H9 (cell line): ENCODE measurements around the gene PPT1. TPM values are rescaled to one million over a fixed set of nuclear protein-coding genes. Genes with fewer than 3 reads are reported as not detected.

Experiments
- DNase-seq: peaks from one replicate; pipeline ENCODE4 v3.0.0-alpha.2; 2017
- H2AFZ ChIP-seq: one replicate; pipeline ENCODE4 v1.6.1; 2013; ENCODE audit warnings: mild to moderate bottlenecking, low read length, control low read depth, moderate library complexity
- H2AK5ac ChIP-seq: 2 replicates; pipeline ENCODE4 v1.6.1; 2013; ENCODE audit warnings: low read length, control low read depth, mixed read lengths; ENCODE audit not compliant: insufficient read length
- H2BK120ac ChIP-seq: one replicate; pipeline ENCODE4 v1.6.1; 2013; ENCODE audit warnings: low read depth, mild to moderate bottlenecking, low read length, control low read depth, inconsistent platforms; ENCODE audit not compliant: poor library complexity, severe bottlenecking
- H2BK12ac ChIP-seq: 2 replicates; pipeline ENCODE4 v1.6.1; 2013; ENCODE audit warnings: low read length, control low read depth, mixed read lengths, low read depth; ENCODE audit not compliant: insufficient read length
- H2BK15ac ChIP-seq: 2 replicates; pipeline ENCODE4 v1.6.1; 2013; ENCODE audit warnings: low read depth, low read length, control low read depth
- H2BK20ac ChIP-seq: one replicate; pipeline ENCODE4 v1.6.1; 2013; ENCODE audit warnings: low read depth, mild to moderate bottlenecking, low read length, control low read depth, inconsistent platforms; ENCODE audit not compliant: poor library complexity, severe bottlenecking
- H2BK5ac ChIP-seq: 2 replicates; pipeline ENCODE4 v1.6.1; 2013; ENCODE audit warnings: low read length, control low read depth, mixed read lengths; ENCODE audit not compliant: insufficient read length
- H3K14ac ChIP-seq: 2 replicates; pipeline ENCODE4 v1.6.1; 2013; ENCODE audit warnings: low read length, control low read depth; ENCODE audit not compliant: insufficient read depth
- H3K18ac ChIP-seq: 2 replicates; pipeline ENCODE4 v1.6.1; 2013; ENCODE audit warnings: low read depth, mild to moderate bottlenecking, mixed read lengths, low read length, control low read depth; ENCODE audit not compliant: insufficient read length
- H3K23ac ChIP-seq: 2 replicates; pipeline ENCODE4 v1.6.1; 2013; ENCODE audit warnings: low read length, control low read depth, mixed read lengths, low read depth; ENCODE audit not compliant: insufficient read length
- H3K23me2 ChIP-seq: 2 replicates; pipeline ENCODE4 v1.6.1; 2013; ENCODE audit warnings: low read depth, mild to moderate bottlenecking, mixed read lengths, low read length, control low read depth; ENCODE audit not compliant: insufficient read length, poor library complexity, severe bottlenecking
- H3K27ac ChIP-seq: 2 replicates; pipeline ENCODE4 v1.5.1; 2013; ENCODE audit warnings: low read length, control low read depth, mixed read lengths, low read depth; ENCODE audit not compliant: insufficient read length
- H3K27me3 ChIP-seq: 2 replicates; pipeline ENCODE4 v1.6.1; 2013; ENCODE audit warnings: low read length, control low read depth, inconsistent platforms; ENCODE audit not compliant: insufficient read depth
- H3K4ac ChIP-seq: 2 replicates; pipeline ENCODE4 v1.6.1; 2013; ENCODE audit warnings: low read depth, mild to moderate bottlenecking, control low read depth, inconsistent platforms, low read length, moderate library complexity
- H3K4me1 ChIP-seq: 2 replicates; pipeline ENCODE4 v1.6.1; 2013; ENCODE audit warnings: low read length, control low read depth, inconsistent platforms; ENCODE audit not compliant: insufficient read depth
- H3K4me2 ChIP-seq: 2 replicates; pipeline ENCODE4 v1.6.1; 2013; ENCODE audit warnings: low read length, control low read depth, mixed read lengths; ENCODE audit not compliant: insufficient read length, insufficient read depth
- H3K56ac ChIP-seq: 2 replicates; pipeline ENCODE4 v1.6.1; 2013; ENCODE audit warnings: low read depth, mild to moderate bottlenecking, mixed read lengths, low read length, control low read depth; ENCODE audit not compliant: insufficient read length
- H3K79me1 ChIP-seq: 2 replicates; pipeline ENCODE4 v1.6.1; 2013; ENCODE audit warnings: low read depth, mild to moderate bottlenecking, moderate library complexity, low read length, control low read depth, inconsistent platforms; ENCODE audit not compliant: insufficient read depth, poor library complexity, severe bottlenecking
- H3K79me2 ChIP-seq: 2 replicates; pipeline ENCODE4 v1.6.1; 2013; ENCODE audit warnings: low read length, control low read depth, inconsistent platforms; ENCODE audit not compliant: insufficient read depth
- H3K9ac ChIP-seq: 2 replicates; pipeline ENCODE4 v1.6.1; 2013; ENCODE audit warnings: low read length, control low read depth, mixed read lengths; ENCODE audit not compliant: insufficient read length; ENCODE audit errors: extremely low read depth
- H3K9me3 ChIP-seq: one replicate; pipeline ENCODE4 v1.6.1; 2013; ENCODE audit warnings: low read depth, low read length, inconsistent platforms; ENCODE audit not compliant: control insufficient read depth
- H3T11ph ChIP-seq: one replicate; pipeline ENCODE4 v1.6.1; 2013; ENCODE audit warnings: mild to moderate bottlenecking, low read length, control low read depth, inconsistent platforms
- H4K20me1 ChIP-seq: one replicate; pipeline ENCODE4 v1.6.1; 2013; ENCODE audit not compliant: control insufficient read depth, insufficient read length, insufficient read depth
- H4K5ac ChIP-seq: 2 replicates; pipeline ENCODE4 v1.6.1; 2013; ENCODE audit warnings: low read depth, mild to moderate bottlenecking, mixed read lengths, low read length, control low read depth; ENCODE audit not compliant: insufficient read length
- H4K8ac ChIP-seq: replicated peaks from 2 replicates; pipeline ENCODE4 v1.6.1; 2013; ENCODE audit warnings: low read length, control low read depth, mixed read lengths, low read depth; ENCODE audit not compliant: insufficient read length
- H4K91ac ChIP-seq: 2 replicates; pipeline ENCODE4 v1.6.1; 2013; ENCODE audit warnings: low read depth, mild to moderate bottlenecking, moderate library complexity, mixed read lengths, low read length, control low read depth; ENCODE audit not compliant: insufficient read length
- H3K27ac Mint-ChIP-seq, 3 experiments: 2 replicates in 2 of 3; 3 replicates in 1 of 3; pipeline ENCODE4 v1.8.0; 2020 to 2021; ENCODE audit warnings: mixed read lengths in 3 of 3, mild to moderate bottlenecking in 1 of 3, moderate library complexity in 1 of 3
- H3K27me3 Mint-ChIP-seq: 2 replicates; pipeline ENCODE4 v1.8.0; 2021; ENCODE audit warnings: low read depth, mild to moderate bottlenecking, moderate library complexity, mixed read lengths
- H3K36me3 Mint-ChIP-seq, 3 experiments: 2 replicates in 2 of 3; 3 replicates in 1 of 3; pipeline ENCODE4 v1.8.0; 2020 to 2021; ENCODE audit warnings: low read depth in 3 of 3, mixed read lengths in 3 of 3; ENCODE audit not compliant: insufficient read depth in 1 of 3
- H3K4me1 Mint-ChIP-seq, 2 experiments: 2 replicates each; pipeline ENCODE4 v1.8.0; 2020; ENCODE audit warnings: mixed read lengths in 2 of 2
- H3K4me3 Mint-ChIP-seq, 2 experiments: 2 replicates in 1 of 2; 3 replicates in 1 of 2; pipeline ENCODE4 v1.8.0; 2020 to 2021; ENCODE audit warnings: mild to moderate bottlenecking in 2 of 2, mixed read lengths in 2 of 2, moderate library complexity in 1 of 2
- H3K9me3 Mint-ChIP-seq, 2 experiments: 2 replicates in 1 of 2; 3 replicates in 1 of 2; pipeline ENCODE4 v1.8.0; 2020; ENCODE audit warnings: mild to moderate bottlenecking in 2 of 2, mixed read lengths in 2 of 2, moderate library complexity in 1 of 2
- CTCF ChIP-seq: fragments of 200-600 bp; sonication (generic); conservative IDR thresholded peaks from 3 replicates; pipeline ENCODE4 v1.8.0; 2021; ENCODE audit warnings: antibody characterized with exemption, mild to moderate bottlenecking
- WGBS: extraction: QIAGEN DNeasy Blood & Tissue Kit; methylation state at CpG from one replicate; pipeline ENCODE4 v1.1.7; 2013; ENCODE audit warnings: missing lambda C conversion rate, low lambda C conversion rate, mixed read lengths; ENCODE audit not compliant: insufficient read length; ENCODE audit errors: extremely low coverage; 5-methylcytosine and 5-hydroxymethylcytosine counted together
- total RNA-seq: library from RNA; stranded (reverse); gene quantifications from 2 replicates; pipeline ENCODE4 v1.2.1, GENCODE V29; 2021

Gene PPT1
- total RNA-seq, 1 experiment from 2014 or later, result 109 TPM

GRCh38 chr1:40058453-40059337, 38.4 kb downstream of the PPT1 start:
- H3K27ac Mint-ChIP-seq, result peak overlapping the region; percentile 17 to 38 (median 20); a peak in 6 of 7 replicates
- Histone ChIP-seq H3K4me2 (no peak overlapping the region), H4K20me1 (no peaks in the 10 kb centered on the region)

More at GRCh38 chr1:40058453-40059337, 38.4 kb downstream of the PPT1 start:
- Histone ChIP-seq H3K56ac (no peak overlapping the region), H2BK120ac (no peak overlapping the region), H3K4me1 (peaks cover 4% of the 10 kb centered on the region; the same call in 1 of the 2 replicates), H2BK5ac (no peak overlapping the region), H3K27me3 (no peaks in the 10 kb centered on the region), H2BK15ac (no peak overlapping the region), H3K79me2 (peaks cover 5% of the 10 kb centered on the region; the same call in 1 of the 2 replicates), H3K4ac (no peak overlapping the region), H3K23me2 (no peaks in the 10 kb centered on the region), H4K91ac (no peak overlapping the region), H4K8ac (no peak overlapping the region), H3K79me1 (peaks cover 3% of the 10 kb centered on the region), H3K9ac (no peak overlapping the region), H3K27ac (peak overlapping the region; percentile 47), H2BK12ac (no peak overlapping the region), H4K5ac (no peak overlapping the region), H3K14ac (no peak overlapping the region), H2BK20ac (no peak overlapping the region), H3K23ac (no peak overlapping the region), H3K9me3 (no peaks in the 10 kb centered on the region), H2AK5ac (no peak overlapping the region), H3T11ph (no peak overlapping the region), H2AFZ (no peak overlapping the region), H3K18ac (no peak overlapping the region)
- no peak for TF ChIP-seq CTCF
- peaks cover 22 to 39% (median 32%) of the 10 kb centered on the region in 3 experiments for H3K36me3 Mint-ChIP-seq
- peaks cover 25 to 26% of the 10 kb centered on the region in 2 experiments for H3K4me1 Mint-ChIP-seq
- WGBS, result no CpG with 5 or more reads among the region's 7 CpGs
- no peak overlapping the region; a peak in 1 of 5 replicates for H3K4me3 Mint-ChIP-seq
- no peak for DNase-seq
- H3K9me3 Mint-ChIP-seq, result no peaks in the 10 kb centered on the region
- no peaks in the 10 kb centered on the region for H3K27me3 Mint-ChIP-seq
